ENCODE results near the gene FAM228A. TPM values are rescaled to one million over a fixed set of nuclear protein-coding genes. Genes with fewer than 3 reads are reported as not detected.
"Not testable (repeated sequence)": the region's sequence is repeated elsewhere in the genome, so short reads cannot be mapped to it uniquely, and the experiment has no call there.

FAM228A gene
- total and polyA plus RNA-seq, 4 donors = 0.46 to 3.9 (median 1.3) TPM

DNA sequence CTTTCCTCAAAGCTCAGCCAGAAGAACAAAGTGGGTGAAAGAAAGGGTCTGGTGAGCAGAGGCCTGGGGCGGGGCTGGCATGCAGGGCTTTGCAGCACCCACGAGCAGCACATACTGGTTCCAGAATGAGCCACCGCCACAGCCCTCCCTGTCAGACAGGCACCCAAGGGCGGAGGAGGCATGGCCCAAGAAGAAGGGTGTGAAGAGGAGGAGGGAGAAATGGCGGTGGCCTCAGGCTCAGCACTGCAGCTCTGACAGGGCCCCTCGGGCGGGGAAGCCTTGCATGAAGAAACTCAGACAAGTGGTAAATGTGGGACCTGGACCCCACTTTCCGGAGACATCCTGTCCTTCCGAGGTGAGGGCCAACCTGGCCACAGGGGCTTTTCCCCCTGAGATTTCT is 15.7 kb downstream of the FAM228A start:
- Histone ChIP-seq H3K4me1 (ENCODE audit: control insufficient read depth in 5 of 5, insufficient read depth in 5 of 5, low read length in 5 of 5) (no peaks in the 10 kb centered on the region), H3K9ac (ENCODE audit: insufficient read depth in 1 of 2, low read length in 2 of 2) (no peak overlapping the region), H3K27ac (ENCODE audit: low read depth in 1 of 2, low read length in 1 of 2) (no peak overlapping the region), H3K27me3 (ENCODE audit: control insufficient read depth in 3 of 3, insufficient read depth in 3 of 3, low read length in 2 of 3) (no peaks in the 10 kb centered on the region), H3K4me3 (no peak overlapping the region), H3K9me3 (ENCODE audit: control insufficient read depth in 4 of 4, insufficient read depth in 3 of 4, low read length in 3 of 4) (peaks cover 0 to 2% (median 0%) of the 10 kb centered on the region in 4 donors), H3K36me3 (ENCODE audit: control insufficient read depth in 4 of 4, insufficient read depth in 4 of 4, low read length in 4 of 4) (no peaks in the 10 kb centered on the region)
- ATAC-seq (ENCODE audit: insufficient read depth, low FRiP score) (no peak), DNase-seq (no peak)
- TF ChIP-seq, protein P1, sequence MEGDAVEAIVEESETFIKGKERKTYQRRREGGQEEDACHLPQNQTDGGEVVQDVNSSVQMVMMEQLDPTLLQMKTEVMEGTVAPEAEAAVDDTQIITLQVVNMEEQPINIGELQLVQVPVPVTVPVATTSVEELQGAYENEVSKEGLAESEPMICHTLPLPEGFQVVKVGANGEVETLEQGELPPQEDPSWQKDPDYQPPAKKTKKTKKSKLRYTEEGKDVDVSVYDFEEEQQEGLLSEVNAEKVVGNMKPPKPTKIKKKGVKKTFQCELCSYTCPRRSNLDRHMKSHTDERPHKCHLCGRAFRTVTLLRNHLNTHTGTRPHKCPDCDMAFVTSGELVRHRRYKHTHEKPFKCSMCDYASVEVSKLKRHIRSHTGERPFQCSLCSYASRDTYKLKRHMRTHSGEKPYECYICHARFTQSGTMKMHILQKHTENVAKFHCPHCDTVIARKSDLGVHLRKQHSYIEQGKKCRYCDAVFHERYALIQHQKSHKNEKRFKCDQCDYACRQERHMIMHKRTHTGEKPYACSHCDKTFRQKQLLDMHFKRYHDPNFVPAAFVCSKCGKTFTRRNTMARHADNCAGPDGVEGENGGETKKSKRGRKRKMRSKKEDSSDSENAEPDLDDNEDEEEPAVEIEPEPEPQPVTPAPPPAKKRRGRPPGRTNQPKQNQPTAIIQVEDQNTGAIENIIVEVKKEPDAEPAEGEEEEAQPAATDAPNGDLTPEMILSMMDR (IDR thresholded peaks at IDR 0.05; ENCODE audit: control extremely low read depth, extremely low read depth) = no peak
- WGBS, 2 donors = 92 to 93% methylated on average over 9 of the region's 9 CpGs

DNA sequence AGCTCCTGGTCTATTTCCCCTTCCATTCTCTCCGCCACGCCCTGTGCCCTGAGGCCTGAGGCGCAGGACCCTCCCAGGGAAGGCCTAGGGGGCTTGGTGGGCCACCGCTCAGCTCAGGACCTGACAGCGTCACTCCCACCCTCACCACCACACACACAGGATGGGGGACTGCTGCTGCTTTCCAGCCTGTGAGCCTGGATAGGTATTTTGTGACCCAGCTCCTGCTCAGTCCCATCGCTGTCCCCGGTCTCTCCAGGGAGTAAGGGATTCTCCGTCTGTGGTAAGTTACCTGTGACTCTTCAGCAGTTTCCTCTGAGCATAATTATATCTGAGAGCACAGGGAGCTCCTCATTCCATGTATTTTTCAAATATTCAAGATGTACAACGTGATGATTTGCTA is 16.3 kb downstream of the FAM228A start:
- no peaks in the 10 kb centered on the region for H3K36me3 ChIP-seq (ENCODE audit: control insufficient read depth in 4 of 4, insufficient read depth in 4 of 4, low read length in 4 of 4)
- no peak for ATAC-seq (ENCODE audit: insufficient read depth, low FRiP score)
- H3K9me3 ChIP-seq (ENCODE audit: control insufficient read depth in 4 of 4, insufficient read depth in 3 of 4, low read length in 3 of 4) = peaks cover 0 to 2% (median 0%) of the 10 kb centered on the region in 4 donors
- no peak overlapping the region for H3K4me3 ChIP-seq
- 91 to 94% methylated on average over 9 of the region's 9 CpGs for WGBS, 2 donors
- no peaks in the 10 kb centered on the region for H3K27me3 ChIP-seq (ENCODE audit: control insufficient read depth in 3 of 3, insufficient read depth in 3 of 3, low read length in 2 of 3)
- no peaks in the 10 kb centered on the region for H3K4me1 ChIP-seq (ENCODE audit: control insufficient read depth in 5 of 5, insufficient read depth in 5 of 5, low read length in 5 of 5)
- no peak overlapping the region for H3K9ac ChIP-seq (ENCODE audit: insufficient read depth in 1 of 2, low read length in 2 of 2)
- DNase-seq = no peak
- no peak overlapping the region for H3K27ac ChIP-seq (ENCODE audit: low read depth in 1 of 2, low read length in 1 of 2)
- TF ChIP-seq, protein P1 (IDR thresholded peaks at IDR 0.05; ENCODE audit: control extremely low read depth, extremely low read depth) = no peak

DNA sequence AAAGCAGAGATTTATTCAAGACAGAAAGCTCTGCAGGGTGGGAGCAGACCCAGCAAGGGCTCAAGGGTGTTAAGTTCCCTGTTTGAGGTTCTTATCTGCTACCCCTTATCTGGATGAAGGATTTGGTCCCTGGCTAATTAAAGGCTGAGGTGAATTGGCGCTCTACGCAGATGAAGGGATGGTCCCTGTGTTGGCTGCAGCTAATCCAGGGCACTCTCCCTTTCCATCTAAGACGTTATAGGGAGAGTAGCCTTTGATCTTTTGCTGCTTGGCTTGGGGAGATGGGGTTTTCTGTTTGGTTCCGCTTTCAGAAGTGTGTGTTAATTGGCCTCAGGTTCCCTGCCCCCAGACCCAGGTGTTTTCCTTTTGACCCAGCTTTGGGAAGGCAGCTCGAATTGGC is 17.0 kb downstream of the FAM228A start:
- Histone ChIP-seq H3K4me3 (no peak overlapping the region), H3K36me3 (ENCODE audit: control insufficient read depth in 4 of 4, insufficient read depth in 4 of 4, low read length in 4 of 4) (no peaks in the 10 kb centered on the region), H3K27ac (ENCODE audit: low read depth in 1 of 2, low read length in 1 of 2) (no peak overlapping the region), H3K4me1 (ENCODE audit: control insufficient read depth in 5 of 5, insufficient read depth in 5 of 5, low read length in 5 of 5) (no peaks in the 10 kb centered on the region), H3K9ac (ENCODE audit: insufficient read depth in 1 of 2, low read length in 2 of 2) (no peak overlapping the region), H3K27me3 (ENCODE audit: control insufficient read depth in 3 of 3, insufficient read depth in 3 of 3, low read length in 2 of 3) (no peaks in the 10 kb centered on the region), H3K9me3 (ENCODE audit: control insufficient read depth in 4 of 4, insufficient read depth in 3 of 4, low read length in 3 of 4) (peaks cover 0 to 2% (median 0%) of the 10 kb centered on the region in 4 donors)
- ATAC-seq (ENCODE audit: insufficient read depth, low FRiP score) = no peak
- TF ChIP-seq, protein P1 (IDR thresholded peaks at IDR 0.05; ENCODE audit: control extremely low read depth, extremely low read depth) = no peak
- DNase-seq = no peak
- WGBS, 2 donors = 71 to 78% methylated on average over 5 of the region's 5 CpGs

DNA sequence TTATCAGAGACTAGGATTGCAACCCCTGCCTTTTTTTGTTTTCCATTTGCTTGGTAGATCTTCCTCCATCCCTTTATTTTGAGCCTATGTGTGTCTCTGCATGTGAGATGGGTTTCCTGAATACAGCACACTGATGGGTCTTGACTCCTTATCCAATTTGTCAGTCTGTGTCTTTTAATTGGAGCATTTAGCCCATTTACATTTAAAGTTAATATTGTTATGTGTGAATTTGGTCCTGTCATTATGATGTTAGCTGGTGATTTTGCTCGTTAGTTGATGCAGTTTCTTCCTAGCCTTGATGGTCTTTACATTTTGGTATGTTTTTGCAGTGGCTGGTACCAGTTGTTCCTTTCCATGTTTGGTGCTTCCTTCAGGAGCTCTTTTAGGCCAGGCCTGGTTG is 22.4 kb downstream of the FAM228A start:
- not testable (repeated sequence) for DNase-seq; H3K27me3 ChIP-seq (ENCODE audit: control insufficient read depth in 3 of 3, insufficient read depth in 3 of 3, low read length in 2 of 3); ATAC-seq (ENCODE audit: insufficient read depth, low FRiP score); H3K9ac ChIP-seq (ENCODE audit: insufficient read depth in 1 of 2, low read length in 2 of 2); H3K4me3 ChIP-seq; H3K27ac ChIP-seq (ENCODE audit: low read depth in 1 of 2, low read length in 1 of 2); H3K9me3 ChIP-seq (ENCODE audit: control insufficient read depth in 4 of 4, insufficient read depth in 3 of 4, low read length in 3 of 4); H3K36me3 ChIP-seq (ENCODE audit: control insufficient read depth in 4 of 4, insufficient read depth in 4 of 4, low read length in 4 of 4); H3K4me1 ChIP-seq (ENCODE audit: control insufficient read depth in 5 of 5, insufficient read depth in 5 of 5, low read length in 5 of 5)
- WGBS, 2 donors = 86 to 100% methylated on average over 1 of the region's 1 CpG
